Right cardiac atrium (tissue), 5 donors: ENCODE data around the gene FAM72B. TPM values are rescaled to one million over a fixed set of nuclear protein-coding genes. Genes with fewer than 3 reads are reported as not detected.
"Not testable (repeated sequence)": the region's sequence is repeated elsewhere in the genome, so short reads cannot be mapped to it uniquely, and the experiment has no call there.

Experiments
- ATAC-seq, 2 donors: fragments of 200-7000 bp; cut with Tn5 transposase; one replicate each; pipeline versions ENCODE4 v1.8.0 to v1.9.1; 2020; ENCODE audit warnings: moderate library complexity in 2 of 2, mild to moderate bottlenecking in 1 of 2
- DNase-seq, 3 donors: peaks; one replicate each; pipeline ENCODE4 v3.0.0-alpha.2; 2020
- H3K27ac ChIP-seq: one replicate; pipeline ENCODE4 v1.5.1; 2013; ENCODE audit warnings: mild to moderate bottlenecking, low read length, control low read depth, moderate library complexity
- H3K27me3 ChIP-seq: one replicate; pipeline ENCODE4 v1.6.1; 2013; ENCODE audit not compliant: control insufficient read depth, insufficient read depth
- H3K4me1 ChIP-seq: one replicate; pipeline ENCODE4 v1.6.1; 2013; ENCODE audit warnings: low read length; ENCODE audit not compliant: control insufficient read depth, insufficient read depth
- H3K4me3 ChIP-seq: one replicate; pipeline ENCODE4 v1.5.1; 2013; ENCODE audit warnings: low read length, control low read depth
- H3K9me3 ChIP-seq: one replicate; pipeline ENCODE4 v1.6.1; 2013; ENCODE audit warnings: low read length; ENCODE audit not compliant: control insufficient read depth
- WGBS: extraction: QIAGEN DNeasy Blood & Tissue Kit; methylation state at CpG from one replicate; pipeline ENCODE4 v1.1.7; 2013; 5-methylcytosine and 5-hydroxymethylcytosine counted together
- intact Hi-C, 4 donors: fragments of 100-400 bp; cut with DNase I; formaldehyde crosslinking; loops; one replicate each; pipeline versions ENCODE4 v1.11.0 to v1.14.0; 2022 to 2023
- polyA plus RNA-seq: library from polyadenylated mRNA; stranded (reverse); fragments of 200-250 nt; gene quantifications from one replicate; pipeline ENCODE4 v1.2.3, GENCODE V29; 2013
- total RNA-seq, 4 donors: library from RNA; stranded (reverse); fragmentation: NEBNext Ultra II Directional; extraction: Animal tissue kit (Norgen Biotek cat#: 25700); gene quantifications; one replicate each; pipeline ENCODE4 v1.2.1, GENCODE V29; 2021
- donor health status: healthy with polysubstance abuse.
- donor health status: DM: no; HTN: yes; CAD: no.
- donor health status: DM: no; HTN: no; CAD: no.
- donor health status: DM: no; HTN: yes; CAD: no; lungs with severe emphysema.
- donor health status: DM: yes; HTN: yes; CAD: no.

The FAM72B gene
- total and polyA plus RNA-seq, 5 donors, result 0.16 to 1.4 (median 1.0) TPM

DNA sequence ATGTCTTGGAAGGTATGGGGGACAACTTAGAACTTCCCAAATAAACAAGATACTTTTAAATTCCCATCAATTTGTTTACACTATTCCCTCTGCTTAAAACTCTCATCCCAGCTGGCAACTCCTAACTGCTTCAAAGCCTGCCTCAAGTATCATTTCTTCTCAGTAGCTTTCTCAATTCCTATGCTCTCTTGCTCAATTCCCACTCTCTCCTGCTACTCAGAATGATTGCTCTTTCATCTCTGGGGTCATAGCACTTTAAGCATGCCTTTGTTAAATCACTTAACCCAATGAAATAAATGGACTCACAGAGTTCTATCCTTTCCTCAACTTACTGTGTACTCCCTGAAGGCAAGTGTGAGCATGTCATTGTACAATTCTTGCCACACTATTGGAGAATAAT lies 18.8 kb downstream of the FAM72B start:
- H3K4me3 ChIP-seq, ATAC-seq, H3K27ac ChIP-seq, H3K9me3 ChIP-seq, DNase-seq, intact Hi-C loops, H3K27me3 ChIP-seq, H3K4me1 ChIP-seq: not testable (repeated sequence)

- H3K4me3 ChIP-seq, H3K4me1 ChIP-seq, intact Hi-C loops, DNase-seq, H3K27me3 ChIP-seq, H3K9me3 ChIP-seq, H3K27ac ChIP-seq: not testable (repeated sequence)
- peak in 1 of 2 donors; percentile 47 for ATAC-seq
- 71% methylated on average over 4 of the region's 5 CpGs for WGBS
These were observed 20.0 kb downstream of the FAM72B start for GRCh38 chr1:121163850-121164757.

GRCh38 chr1:121161199-121161901 lies 22.8 kb downstream of the FAM72B start:
- H3K9me3 ChIP-seq, H3K27ac ChIP-seq, H3K4me3 ChIP-seq, intact Hi-C loops, DNase-seq, H3K4me1 ChIP-seq, ATAC-seq, H3K27me3 ChIP-seq: not testable (repeated sequence)
- WGBS, result 87% methylated on average over 3 of the region's 6 CpGs

GRCh38 chr1:121160118-121160517 lies 24.0 kb downstream of the FAM72B start:
- H3K4me3 ChIP-seq, H3K27me3 ChIP-seq, H3K9me3 ChIP-seq, intact Hi-C loops, H3K4me1 ChIP-seq, ATAC-seq, DNase-seq, H3K27ac ChIP-seq: not testable (repeated sequence)
- WGBS, result 94% methylated on average over 2 of the region's 2 CpGs

GRCh38 chr1:121157609-121158008 lies 26.5 kb downstream of the FAM72B start:
- ATAC-seq, H3K27me3 ChIP-seq, intact Hi-C loops, H3K27ac ChIP-seq, H3K4me1 ChIP-seq, H3K4me3 ChIP-seq, DNase-seq, H3K9me3 ChIP-seq: not testable (repeated sequence)
- 96% methylated on average over 1 of the region's 2 CpGs for WGBS

DNA sequence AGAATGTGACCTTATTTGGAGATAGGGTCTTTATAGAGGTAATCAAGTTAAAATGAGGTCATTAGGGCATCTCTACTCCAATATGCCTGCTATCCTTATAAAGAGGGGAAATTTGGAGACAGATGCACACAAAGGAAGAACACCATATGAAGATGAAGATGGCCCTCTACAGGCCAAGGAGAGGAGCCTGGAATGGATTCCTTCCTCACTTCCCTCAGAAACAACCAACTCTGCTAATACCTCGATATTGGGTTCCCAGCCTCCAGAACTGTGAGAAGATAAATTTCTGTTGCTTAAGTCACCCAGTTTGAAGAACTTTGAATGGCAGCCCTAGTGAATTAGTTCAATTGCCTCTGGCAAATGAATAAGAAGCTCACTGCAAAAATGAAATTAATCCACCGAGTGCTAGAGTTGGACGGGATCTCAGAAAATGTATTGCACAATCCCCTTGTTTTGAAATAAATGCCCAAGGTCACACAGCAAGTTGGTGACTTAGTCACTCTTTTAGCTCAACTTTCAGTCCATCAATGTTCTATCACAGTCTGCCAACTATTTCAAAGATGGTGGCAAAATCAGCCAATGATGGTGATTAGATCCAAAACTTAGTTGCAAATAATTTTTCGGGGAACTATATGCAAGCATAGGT lies 27.1 kb downstream of the FAM72B start:
- H3K4me1 ChIP-seq, H3K27me3 ChIP-seq, intact Hi-C loops, H3K27ac ChIP-seq, H3K9me3 ChIP-seq, DNase-seq, H3K4me3 ChIP-seq: not testable (repeated sequence)
- peak; percentile 49 to 65 for ATAC-seq
- no CpG with 5 or more reads among the region's 4 CpGs for WGBS

- H3K27me3 ChIP-seq, H3K4me1 ChIP-seq, H3K27ac ChIP-seq, H3K9me3 ChIP-seq, H3K4me3 ChIP-seq, DNase-seq, intact Hi-C loops: not testable (repeated sequence)
- WGBS, result 56% methylated on average over 6 of the region's 6 CpGs
- ATAC-seq, result peak; percentile 54 to 59
These were observed 28.3 kb downstream of the FAM72B start for GRCh38 chr1:121155671-121156358.

DNA sequence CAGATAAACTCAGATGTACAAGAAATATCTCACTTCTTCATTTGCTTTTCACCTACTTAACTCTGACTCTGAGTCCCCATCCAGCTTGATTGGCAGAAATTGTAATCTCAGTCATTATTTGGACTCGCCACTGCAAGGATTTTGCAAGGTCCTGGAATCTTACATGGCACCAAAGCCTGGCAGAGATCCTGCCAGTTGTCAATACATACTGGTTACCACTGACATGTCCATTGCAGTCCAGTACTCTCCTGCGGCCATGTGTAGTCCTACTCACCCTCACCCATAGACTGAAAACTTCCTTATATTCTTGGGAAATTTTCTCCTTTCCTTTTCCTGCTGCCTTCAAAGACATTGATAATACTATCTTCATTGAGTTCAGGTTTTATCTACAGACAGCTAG lies 29.3 kb downstream of the FAM72B start:
- WGBS, result 68% methylated on average over 1 of the region's 2 CpGs
- peak; percentile 77 for ATAC-seq
- H3K4me1 ChIP-seq, H3K27me3 ChIP-seq, H3K9me3 ChIP-seq, H3K27ac ChIP-seq, H3K4me3 ChIP-seq, DNase-seq, intact Hi-C loops: not testable (repeated sequence)

GRCh38 chr1:121152788-121153187 lies 31.4 kb downstream of the FAM72B start:
- H3K4me3 ChIP-seq, H3K27ac ChIP-seq, H3K4me1 ChIP-seq, ATAC-seq, H3K9me3 ChIP-seq, H3K27me3 ChIP-seq, DNase-seq, intact Hi-C loops: not testable (repeated sequence)

DNA sequence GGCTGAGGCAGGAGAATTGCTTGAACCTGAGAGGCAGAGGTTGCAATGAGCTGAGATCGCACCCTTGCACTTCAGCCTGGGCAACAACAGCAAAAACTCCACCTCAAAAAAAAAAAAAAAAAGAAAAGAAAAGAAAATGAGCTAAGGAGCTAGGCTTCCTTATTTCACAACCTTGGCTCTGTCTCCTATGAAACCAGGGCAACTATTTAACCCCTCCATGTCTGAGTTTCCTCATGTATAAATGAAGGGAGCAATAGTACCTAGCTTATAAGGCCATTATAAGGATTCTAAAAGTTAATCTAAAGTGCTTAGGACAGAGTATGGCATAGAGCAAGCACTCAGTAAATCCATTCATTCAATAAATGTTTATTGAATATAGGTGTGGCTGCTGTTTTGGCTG lies 32.8 kb downstream of the FAM72B start:
- DNase-seq, intact Hi-C loops, H3K27ac ChIP-seq, H3K4me3 ChIP-seq, H3K27me3 ChIP-seq, H3K4me1 ChIP-seq, H3K9me3 ChIP-seq: not testable (repeated sequence)
- WGBS, result 79% methylated on average over 1 of the region's 1 CpG
- ATAC-seq, result peak; percentile 12 to 32
